ENCODE measurements around the gene LTBP1.

Gene LTBP1

DNA sequence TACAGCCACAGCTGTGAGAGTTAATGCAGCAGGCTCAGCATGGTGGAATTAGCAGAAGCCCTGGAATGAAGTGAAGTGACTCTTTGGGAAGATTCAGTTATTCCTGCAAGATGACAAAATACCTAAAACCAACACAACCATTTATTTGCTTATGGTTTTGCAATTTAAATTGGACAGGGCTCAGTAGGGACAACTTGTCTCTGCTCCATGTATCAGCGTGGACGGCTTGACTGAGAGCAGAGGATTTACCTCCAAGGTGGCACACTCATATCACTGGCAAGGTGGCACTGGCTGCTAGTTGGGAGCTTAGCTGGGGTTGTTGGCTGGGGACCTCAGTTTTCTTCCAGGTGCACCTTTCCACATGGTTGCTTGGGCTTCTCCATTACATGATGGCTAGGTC lies 58.3 kb downstream of the LTBP1 start:
- DNase-seq: no peak

DNA sequence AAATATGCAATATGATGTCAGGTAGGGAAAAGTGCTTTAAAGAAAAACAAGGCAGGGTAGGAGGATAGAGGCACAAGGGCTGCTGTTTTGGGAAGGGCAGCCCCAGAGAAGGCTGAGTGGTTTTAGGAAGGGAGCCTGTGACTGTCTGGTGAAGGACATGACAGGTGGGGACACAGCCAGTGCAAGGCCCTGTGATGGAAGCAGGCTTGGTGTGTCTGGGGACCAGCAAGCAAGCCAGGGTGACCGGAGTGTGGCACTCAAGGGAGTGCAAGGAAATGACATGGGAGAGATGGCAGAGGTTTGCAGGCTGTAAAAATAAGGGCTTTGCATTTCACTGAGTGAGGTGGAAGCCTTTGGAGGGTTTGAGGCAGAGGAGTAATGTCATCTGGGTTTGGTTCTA lies 62.0 kb downstream of the LTBP1 start:
- DNase-seq: no peak

DNA sequence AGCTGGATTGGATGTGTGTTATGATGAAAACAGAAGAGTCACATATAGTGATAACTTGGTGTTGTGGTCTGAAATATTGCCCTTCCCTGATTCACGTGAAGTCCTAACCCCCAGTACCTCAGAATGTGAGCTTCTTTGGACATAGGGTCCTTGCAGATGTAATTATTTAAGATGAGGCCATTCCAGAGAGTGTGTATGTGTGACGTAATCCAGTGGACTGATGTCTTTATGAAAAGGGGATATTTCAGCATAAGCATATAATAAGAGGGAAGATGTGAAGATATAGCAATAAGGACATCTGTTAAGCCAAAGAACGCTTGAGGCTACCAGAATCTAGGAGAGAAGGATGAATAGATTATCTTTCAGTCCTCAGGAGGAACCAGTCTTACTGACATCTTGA lies 62.5 kb downstream of the LTBP1 start:
- DNase-seq: no peak

DNA sequence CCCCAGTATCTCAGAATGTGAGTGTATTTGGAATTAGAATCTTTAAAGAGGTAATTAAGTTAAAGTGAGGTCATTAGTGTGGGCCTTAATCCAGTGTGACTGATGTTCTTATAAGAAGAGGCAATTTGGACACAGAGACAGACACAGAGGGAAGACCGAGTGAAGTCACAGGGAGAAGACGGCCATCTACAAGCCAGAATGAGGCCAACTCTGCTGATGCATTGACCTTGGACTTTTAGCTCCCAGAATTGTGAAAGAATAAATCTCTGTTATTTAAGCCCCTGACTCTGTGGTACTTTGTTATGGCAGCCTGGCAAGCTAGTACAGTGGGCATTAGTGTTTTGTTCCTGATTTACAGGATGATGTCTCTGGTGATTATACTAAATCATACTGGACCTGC lies 64.6 kb downstream of the LTBP1 start:
- DNase-seq: no peak

DNA sequence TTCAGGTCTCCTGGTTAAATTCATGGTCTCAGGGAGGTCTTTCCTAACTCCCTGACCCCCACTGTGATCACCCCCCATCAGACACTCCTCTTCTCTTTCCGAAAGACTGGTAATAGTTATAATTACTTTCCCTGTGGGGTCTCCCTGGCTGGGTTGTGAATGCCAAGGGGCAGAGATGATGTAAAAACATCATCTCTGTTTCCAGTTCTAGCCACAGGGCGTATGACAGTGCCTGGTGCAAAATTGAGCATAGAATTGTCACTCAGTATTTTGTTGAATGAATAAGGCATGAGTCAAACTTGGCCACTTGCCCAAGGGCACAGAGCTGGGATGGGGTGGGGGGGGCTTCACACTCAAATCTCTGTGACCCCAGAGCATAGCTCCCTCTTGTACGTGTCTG lies 65.2 kb downstream of the LTBP1 start:
- peak in 1 of 56 donors; percentile 45 for DNase-seq

DNA sequence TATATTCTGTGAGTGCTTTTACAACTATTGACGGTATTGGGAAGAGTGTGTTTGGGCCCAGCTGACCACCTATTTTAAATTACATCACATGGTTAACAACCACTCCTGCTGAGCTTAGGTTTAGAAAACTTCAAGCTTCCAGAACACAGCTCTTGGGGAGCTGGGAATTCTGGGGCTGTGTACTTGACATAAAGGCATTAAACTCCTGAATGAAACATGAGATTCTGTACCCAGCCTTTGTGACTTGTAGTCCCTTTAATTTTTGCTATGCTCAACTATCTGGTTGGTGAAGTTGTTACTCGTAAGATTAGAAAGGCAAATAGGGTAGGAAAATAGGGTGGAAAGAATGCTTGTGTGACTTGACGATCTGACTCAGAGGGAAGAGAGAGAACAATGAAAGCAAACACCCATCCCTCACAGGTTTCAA lies 66.9 kb downstream of the LTBP1 start:
- no peak for DNase-seq

DNA sequence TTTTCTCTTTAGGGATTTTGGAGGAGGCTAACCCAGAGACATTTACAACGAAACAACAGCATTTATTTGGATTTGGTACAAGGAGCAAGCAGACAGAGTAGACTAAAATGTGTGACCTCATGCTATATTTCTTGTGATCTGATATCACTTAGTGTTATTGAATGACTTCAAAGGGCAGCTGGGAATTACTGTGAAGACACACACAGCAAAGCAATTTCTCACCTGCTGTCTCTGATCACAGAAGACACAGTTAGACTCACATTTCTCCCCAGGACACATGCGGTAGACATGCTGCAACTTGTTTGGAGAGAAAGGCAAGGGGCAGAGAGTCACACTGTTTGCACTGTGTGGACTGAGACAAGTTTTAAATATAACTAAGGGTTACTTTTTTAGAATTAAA lies 67.5 kb downstream of the LTBP1 start:
- no peak for DNase-seq

DNA sequence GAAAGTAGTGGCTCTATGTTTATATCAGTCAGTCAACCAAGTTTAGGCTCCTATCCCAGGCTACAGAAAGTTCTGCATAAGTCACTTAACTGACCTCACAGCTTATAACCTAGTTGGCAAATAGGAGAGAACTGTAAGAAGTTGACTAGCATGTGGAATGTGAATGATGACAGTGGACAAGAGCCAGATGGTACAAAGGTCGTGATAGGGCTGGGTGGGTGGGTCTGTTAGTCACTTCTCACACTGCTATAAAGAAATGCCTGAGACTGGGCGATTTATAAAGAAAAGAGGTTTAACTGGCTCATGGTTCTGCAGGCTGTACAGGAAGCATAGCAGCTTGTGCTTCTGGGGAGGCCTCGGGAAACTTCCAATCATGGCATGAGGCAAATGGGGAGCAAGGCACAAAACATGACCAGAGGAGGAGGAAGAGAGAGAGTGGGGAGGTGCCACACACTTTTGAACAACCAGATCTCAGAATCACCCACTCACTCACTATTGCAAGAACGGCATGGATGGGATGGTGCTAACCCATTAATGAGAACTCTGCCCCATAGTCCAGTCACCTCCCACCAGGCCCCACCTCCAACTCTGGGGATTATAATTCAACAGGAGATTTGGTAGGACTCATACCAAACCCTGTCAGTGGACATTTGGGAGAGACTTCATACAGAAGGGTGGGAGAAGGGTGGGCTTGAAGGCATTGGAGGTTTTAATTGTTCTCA lies 68.8 kb downstream of the LTBP1 start:
- no peak for DNase-seq

DNA sequence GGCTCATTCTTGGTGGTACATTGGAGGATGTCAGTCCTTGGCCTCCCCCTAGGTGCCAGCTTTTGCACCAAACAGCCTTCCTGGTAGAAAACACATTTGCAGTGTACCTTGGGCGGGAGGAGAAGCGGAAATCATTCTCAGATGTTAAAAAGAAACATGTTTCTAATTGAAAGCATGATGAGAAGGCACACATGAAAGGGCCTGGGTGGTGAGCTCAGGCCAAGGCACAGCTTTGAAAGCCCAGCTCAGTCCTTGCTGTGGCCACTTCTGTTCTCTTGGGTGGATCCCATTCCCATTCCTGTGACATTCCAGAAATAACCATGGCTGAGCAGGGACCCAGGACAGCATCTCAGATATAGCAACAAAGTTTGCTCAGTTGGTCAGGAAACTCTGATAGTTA lies 71.5 kb downstream of the LTBP1 start:
- DNase-seq: no peak

DNA sequence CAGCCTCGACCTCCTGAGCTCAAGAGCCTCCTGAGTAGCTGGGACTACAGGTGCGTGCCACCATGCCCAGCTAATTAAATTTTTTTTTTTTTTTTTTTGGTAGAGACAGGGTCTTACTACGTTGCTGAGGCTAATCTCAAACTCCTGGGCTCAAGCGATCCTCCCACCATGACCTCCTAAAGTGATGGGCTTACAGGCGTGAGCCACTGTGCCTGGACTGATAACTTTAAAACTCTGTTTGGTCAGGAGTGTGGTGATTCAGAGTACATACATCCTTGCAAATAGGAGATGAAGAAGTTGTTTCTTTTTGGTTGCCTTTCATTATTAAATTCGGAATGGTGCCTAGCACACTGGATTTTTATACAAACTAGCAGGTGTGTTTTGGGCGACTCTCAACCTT lies 73.0 kb downstream of the LTBP1 start:
- DNase-seq: no peak

DNA sequence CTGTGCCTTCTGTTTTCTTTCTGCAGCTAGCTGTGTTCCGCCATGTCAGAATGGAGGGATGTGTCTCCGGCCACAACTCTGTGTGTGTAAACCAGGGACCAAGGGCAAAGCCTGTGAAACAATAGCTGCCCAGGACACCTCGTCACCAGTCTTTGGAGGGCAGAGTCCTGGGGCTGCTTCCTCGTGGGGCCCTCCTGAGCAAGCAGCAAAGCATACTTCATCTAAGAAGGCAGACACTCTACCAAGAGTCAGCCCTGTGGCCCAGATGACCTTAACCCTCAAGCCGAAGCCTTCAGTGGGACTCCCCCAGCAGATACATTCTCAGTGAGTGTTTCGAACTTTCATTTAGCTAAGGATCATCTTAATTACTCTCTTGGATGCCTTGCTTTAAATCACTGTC lies 74.1 kb downstream of the LTBP1 start:
- DNase-seq: no peak

DNA sequence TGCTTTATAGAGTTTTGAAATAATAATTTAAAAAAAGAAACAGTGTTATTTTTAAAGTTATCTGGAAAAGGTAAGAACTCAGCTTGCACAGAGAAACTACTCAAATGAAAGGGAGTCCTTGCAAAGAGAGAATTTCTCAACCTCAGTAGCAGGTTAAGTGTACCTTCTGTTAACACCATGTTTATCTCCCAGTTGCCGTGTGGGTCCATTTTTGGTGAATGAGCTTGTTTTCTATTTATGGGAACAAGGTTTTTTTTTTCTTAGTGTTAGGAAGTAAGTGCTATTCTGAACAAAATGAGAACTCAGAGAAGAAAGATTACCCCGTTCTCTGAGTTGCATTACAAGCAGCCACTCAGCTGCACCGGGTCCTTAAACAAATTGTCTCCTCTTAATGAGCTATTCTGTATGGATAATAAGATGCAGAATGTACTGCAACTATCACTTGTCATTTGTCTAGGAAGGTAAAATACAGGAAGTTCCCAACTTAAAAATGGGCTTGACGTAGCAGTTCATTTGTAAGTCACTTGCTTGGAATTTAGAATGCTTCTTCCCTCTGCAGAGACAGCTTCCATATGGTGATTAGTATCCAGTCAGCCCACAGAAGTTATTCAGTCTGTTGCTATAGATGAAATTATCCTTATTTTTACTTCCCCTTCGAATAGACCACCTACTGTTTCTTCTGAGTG lies 74.9 kb downstream of the LTBP1 start:
- no peak for DNase-seq

DNA sequence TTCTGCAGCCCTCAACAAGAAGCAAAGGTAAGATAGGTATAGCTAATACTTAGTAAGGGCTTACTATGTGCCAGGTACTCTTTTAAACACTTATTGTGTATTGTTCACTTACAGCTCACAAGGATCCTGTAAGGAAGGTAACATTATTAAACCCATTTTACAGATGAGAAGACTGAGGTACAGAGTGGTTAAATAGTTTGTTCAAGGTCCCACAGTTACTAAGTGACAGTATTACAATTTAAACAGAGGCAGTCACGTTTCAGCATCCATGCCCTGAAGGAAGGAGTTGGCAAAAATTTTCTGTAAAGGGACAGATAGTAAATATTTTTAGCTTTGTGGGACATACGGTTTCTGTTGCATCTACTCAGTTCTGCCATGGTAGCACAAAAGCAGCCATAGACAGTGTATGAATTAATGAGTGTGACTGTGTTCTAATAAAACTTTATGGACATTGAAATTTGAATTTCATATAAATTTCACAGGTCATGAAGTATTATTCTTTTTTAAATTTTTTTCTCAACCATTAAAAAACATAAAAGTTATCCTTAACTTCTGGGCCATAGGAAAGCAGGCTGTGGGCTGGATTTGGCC lies 75.7 kb downstream of the LTBP1 start:
- DNase-seq: no peak

DNA sequence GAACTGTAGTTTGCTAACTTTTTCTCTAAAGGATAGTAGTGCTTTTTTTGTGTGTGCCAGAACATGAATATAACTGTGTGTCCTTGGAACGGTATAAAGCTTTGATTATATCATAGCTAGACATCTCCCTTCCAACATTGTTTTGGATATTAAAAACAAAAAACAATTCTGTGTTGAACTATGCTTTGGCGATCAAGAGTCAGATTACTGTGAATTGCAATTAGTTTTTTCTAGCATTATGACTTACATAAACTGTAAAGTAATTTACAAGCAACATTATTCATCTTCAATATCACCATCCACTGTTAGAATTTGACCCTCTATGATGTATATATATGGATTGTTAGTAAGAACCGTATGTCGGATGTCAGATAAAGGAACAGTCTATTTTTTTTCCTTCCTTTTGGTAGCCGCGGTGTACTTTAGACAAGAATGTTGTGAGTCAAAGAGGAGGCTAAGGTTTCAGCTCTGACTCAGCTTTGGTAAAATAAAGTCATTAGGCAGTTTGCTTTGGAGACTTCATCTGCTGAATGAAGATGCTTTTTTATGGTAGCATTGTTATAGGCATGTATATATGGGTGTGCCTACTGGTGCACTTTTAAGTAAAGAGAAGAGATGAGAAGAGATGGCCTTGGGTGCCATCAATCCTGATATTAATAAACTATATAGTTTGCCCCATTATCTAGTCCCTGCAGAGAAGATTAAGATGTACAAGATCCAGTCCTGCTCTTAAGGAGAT lies 76.4 kb downstream of the LTBP1 start:
- DNase-seq: no peak

DNA sequence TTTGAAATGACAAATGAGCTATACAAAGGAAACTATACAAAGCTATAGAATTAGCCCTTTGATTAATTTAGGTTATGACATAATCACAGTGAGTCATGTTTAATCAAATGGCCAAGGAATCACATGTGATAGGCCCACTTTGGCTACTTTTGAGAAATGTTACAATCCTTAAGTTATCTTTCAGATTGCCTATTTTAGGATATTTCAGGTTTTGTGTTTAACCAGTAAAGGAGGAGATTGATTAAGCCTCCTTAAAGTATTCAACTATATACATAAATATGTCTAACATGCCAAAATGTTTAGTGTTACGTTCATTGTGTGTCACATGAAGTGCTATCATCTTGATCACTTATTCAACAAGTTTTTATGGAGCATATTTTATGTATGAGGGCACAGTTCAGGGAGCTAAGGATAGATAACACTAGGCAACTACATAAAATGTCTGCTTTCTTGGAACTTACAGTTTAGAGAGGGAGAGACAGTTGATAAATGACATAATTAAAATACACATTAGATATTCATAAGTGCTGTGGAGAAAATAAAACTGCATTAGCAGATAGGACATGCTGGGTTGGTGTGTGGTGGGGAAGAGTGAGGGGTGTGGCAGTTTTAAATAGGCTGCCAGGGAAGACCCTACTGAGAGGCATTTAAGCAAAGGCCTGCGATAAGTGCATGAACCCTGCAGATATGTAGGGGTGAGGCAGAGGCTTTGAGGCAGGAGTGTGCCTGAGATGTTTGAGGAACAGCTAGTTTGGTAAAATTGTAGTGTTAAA lies 77.2 kb downstream of the LTBP1 start:
- DNase-seq: no peak

DNA sequence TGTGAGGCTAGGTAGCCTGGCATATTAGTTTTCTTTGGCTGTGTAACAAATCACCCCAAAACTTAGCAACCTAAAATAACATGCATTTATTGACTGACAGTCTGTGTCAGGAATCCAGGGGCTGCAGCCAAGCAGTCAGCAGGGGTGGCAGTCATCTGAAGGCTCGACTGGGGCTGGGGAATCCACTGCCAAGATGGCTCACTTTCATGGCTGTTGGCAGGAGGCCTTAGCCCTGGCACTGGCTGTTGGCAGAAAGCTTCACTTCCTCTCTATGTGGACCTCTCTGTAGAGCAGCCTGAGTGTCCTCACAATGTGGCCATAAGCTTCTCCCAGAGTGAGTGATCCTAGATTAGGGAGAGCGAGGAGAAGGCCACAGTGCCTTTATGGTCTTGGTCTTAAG lies 78.0 kb downstream of the LTBP1 start:
- no peak for DNase-seq

DNA sequence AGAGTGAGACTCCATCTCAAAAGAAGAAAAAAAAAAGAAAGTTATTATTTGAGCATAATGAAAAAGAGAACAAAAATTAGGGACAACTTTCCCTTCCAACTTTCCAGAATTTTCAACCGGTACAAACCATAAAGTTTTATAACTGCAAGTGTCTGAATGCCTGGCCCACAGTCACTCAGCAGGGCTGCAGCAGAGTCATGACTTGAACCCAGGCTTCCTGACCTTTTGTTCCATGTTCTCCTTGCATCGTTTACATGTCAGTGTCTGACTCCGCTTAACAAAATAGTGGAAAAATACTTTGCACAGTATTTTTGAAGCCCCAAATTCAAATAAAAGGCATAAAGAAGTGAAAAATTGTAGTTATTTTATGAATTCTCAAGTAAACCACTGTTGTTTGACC lies 82.7 kb downstream of the LTBP1 start:
- no peak for DNase-seq

DNA sequence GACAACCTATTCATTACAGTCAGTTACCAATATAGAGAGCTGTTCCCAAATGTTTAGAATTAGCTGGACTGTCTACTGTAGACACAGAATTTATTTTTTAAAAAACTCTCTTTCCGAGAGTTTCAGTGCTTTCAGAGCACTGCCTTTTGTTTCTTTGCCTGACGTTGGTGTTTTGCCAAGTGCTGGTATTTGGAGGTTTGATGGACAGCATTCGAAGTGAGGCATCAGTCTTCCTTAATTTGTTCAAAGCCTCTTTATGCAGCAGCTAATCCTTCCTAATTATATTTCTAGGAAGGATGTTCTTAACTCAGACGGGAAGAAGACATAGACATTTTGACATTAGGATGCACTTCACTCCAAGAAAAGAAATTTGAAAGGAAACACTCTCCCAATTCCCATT lies 83.2 kb downstream of the LTBP1 start:
- DNase-seq: no peak

DNA sequence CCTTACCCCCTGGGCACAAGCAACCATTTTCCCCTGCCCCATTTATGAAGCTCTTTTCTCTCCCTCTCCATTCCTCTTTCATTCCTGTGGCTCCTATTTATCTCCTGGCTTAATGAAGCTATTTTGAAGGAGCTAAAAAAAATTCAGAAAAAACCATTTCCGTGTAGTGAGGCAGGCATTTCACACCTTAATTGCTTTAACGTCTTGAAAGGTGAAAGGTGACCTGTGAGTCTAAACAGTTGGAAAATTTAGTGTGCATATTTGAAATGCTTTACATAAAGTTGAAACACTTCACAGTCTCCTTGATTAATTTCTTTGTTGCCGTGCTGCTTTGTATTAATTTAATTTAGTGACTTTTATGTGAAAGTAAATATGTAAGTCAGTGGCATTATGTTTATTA lies 83.6 kb downstream of the LTBP1 start:
- DNase-seq: no peak

DNA sequence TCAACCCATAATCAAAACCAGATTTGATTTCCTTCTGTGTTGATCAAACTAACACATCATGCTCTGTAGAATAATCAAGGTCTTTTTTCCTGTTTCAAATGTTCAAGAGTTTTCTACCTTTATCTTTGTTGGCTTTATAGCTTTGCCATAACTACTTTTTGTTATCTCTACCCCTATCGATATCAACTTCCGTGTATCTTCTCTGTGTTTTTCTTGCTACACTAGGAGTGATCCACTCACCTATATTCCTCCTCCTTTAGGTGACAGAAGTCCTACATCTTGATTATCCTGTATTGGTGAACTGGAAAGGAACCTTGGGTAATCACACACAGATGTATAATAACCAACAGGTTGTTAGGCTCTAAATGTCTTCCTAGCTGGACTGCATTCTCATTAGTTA lies 85.5 kb downstream of the LTBP1 start:
- DNase-seq: no peak

DNA sequence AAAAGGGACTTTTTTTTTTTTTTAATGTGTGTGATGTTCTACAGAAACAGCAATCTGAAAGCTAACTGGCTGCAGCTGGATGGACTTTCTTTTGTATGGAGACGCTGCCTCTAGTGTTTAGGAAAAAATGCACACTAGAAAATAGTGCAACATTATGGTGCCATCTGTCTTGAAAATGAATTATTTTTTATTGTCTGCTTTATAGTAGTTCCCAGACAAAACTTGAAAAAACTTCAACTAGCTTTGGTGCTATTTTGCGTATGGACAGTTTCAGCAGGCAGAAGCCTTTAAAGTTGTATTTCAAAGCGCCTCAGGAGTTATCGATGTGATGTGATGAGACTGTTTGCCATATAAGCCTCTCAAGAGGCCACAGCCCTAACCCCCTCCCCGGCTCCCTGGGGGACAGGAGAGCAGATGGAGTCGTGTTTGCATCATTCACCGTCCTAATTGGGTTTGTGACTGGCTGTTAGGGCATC lies 86.9 kb downstream of the LTBP1 start:
- DNase-seq: peak in 12 of 56 donors; percentile 2 to 45 (median 13)
